ENCODE measurements around the gene OR6Y1.

OR6Y1 gene

DNA sequence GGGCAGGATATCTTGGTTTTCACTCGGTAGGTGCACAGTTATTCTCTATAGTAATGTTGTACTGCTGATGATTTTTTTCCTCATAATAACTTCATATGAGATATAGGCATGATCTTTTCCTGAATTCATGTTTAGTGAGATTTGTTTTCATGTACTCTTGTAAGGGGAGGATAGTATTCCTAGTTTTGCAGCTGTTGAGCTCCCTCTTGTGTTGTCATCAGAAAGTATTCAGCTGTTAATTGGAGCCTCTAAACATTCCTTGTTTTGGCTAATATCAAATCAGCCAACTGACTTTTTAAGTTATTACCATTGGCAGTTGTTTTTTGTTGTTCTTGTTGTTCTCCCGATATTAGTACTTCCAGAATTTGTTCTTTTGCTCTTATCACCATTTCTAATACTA is 57.8 kb downstream of the OR6Y1 start:
- no peak for DNase-seq

DNA sequence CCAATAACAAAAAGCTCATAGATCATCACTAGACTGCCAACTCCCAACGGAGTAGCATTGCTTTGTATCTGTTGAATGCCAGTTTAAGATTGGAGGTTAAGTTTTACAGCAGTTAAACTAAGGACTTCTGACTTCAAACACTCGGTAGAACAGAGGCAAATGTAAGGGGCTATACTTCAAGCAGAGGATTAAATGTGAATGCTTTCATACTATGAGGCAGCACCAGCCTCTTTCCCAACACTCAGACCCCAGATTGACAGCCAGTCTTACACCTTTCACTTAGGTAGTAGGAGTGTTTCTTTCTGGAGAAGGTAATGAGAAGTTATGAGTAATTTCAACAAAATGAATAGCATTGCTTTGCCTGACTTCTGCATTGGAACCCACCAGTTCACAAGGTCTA is 59.4 kb downstream of the OR6Y1 start:
- DNase-seq = no peak

All from stimulated activated naive CD4-positive, alpha-beta T cell treated with Interleukin-2 at 50 U/mL for 16 hours (primary cell).